GM20000 (cell line): ENCODE results near the gene COL26A1.
"Not testable (repeated sequence)": the region's sequence is repeated elsewhere in the genome, so short reads cannot be mapped to it uniquely, and the experiment has no call there.

Experiments used
- DNase-seq: peaks from one replicate; pipeline ENCODE4 v3.0.0; 2012; ENCODE audit warnings: low spot score
- TF ChIP-seq, protein P1 (sequence below): IDR thresholded peaks from 2 replicates; pipeline ENCODE4 v1.5.1; 2012; ENCODE audit warnings: mild to moderate bottlenecking, control low read depth; ENCODE audit errors: extremely low read depth, missing control alignments

The COL26A1 gene

GRCh38 chr7:101422356-101423195 lies 59.9 kb downstream of the COL26A1 start:
- DNase-seq: no peak
- TF ChIP-seq, protein P1, sequence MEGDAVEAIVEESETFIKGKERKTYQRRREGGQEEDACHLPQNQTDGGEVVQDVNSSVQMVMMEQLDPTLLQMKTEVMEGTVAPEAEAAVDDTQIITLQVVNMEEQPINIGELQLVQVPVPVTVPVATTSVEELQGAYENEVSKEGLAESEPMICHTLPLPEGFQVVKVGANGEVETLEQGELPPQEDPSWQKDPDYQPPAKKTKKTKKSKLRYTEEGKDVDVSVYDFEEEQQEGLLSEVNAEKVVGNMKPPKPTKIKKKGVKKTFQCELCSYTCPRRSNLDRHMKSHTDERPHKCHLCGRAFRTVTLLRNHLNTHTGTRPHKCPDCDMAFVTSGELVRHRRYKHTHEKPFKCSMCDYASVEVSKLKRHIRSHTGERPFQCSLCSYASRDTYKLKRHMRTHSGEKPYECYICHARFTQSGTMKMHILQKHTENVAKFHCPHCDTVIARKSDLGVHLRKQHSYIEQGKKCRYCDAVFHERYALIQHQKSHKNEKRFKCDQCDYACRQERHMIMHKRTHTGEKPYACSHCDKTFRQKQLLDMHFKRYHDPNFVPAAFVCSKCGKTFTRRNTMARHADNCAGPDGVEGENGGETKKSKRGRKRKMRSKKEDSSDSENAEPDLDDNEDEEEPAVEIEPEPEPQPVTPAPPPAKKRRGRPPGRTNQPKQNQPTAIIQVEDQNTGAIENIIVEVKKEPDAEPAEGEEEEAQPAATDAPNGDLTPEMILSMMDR: no peak

GRCh38 chr7:101426303-101427011 lies 63.8 kb downstream of the COL26A1 start:
- TF ChIP-seq, protein P1: no peak
- no peak for DNase-seq

- DNase-seq: no peak
- TF ChIP-seq, protein P1: no peak
Observed at GRCh38 chr7:101428093-101428866, 65.6 kb downstream of the COL26A1 start.

- TF ChIP-seq, protein P1: no peak
- DNase-seq: no peak
Observed at GRCh38 chr7:101432316-101432715, 69.6 kb downstream of the COL26A1 start.

DNA sequence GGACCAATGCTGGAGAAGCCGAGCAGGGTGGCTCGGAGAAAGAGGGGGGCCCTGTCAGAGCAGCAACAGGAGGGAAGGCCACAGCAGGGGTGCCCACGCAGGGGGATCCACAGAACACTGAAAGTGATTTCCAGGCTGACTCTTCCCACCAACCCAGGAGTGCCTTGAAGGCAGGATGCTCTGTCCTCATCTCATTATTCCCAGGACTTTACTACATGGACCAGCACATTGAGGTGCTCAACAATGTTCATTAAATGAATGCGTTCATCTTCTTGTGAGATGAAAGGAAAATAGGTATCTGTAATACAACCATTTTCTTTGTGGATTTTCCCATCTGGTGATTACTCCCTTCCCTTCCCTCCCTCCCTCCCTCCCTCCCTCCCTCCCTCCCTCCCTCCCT lies 71.0 kb downstream of the COL26A1 start:
- TF ChIP-seq, protein P1: no peak
- no peak for DNase-seq

GRCh38 chr7:101434155-101434554 lies 71.5 kb downstream of the COL26A1 start:
- DNase-seq: not testable (repeated sequence)

DNA sequence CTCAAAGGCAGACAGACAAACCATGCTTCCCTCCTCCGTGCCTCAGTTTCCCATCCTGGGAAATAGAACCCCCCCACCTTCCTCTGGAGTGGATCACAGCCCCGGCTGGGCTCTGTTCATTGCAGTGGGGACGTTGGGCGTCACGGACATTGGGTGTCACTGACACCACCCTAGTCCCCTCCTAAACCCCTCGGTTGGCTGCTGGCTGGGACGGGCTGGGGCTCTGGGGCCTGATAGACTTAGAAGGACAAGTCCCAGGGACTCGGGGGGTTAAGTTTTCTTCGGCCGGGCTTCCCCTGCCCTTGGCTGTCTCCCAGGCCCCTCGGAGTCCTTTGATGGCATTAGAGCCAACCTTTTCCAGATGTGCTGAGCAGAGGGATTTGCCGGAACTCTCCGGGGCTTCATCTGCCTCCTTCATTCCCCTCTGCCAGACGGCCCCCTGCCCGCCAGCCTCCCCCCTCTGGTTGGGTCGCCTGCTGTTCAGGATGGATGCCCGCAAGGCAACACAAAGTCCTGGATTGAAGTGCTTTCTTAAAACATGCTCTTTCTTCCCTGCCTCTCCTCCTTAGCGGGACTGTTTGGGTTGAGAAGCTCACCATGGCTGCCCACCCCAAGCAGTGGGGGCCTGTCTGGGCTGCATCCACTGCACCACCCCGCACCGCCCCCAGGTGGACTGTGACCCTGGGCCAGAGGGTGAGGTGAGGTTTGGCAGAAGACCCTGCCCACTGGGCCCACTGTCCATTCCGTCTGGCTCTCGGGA lies 73.0 kb downstream of the COL26A1 start:
- TF ChIP-seq, protein P1: no peak
- DNase-seq: no peak
